Measurements from ENCODE around the gene F10.

F10 gene

DNA sequence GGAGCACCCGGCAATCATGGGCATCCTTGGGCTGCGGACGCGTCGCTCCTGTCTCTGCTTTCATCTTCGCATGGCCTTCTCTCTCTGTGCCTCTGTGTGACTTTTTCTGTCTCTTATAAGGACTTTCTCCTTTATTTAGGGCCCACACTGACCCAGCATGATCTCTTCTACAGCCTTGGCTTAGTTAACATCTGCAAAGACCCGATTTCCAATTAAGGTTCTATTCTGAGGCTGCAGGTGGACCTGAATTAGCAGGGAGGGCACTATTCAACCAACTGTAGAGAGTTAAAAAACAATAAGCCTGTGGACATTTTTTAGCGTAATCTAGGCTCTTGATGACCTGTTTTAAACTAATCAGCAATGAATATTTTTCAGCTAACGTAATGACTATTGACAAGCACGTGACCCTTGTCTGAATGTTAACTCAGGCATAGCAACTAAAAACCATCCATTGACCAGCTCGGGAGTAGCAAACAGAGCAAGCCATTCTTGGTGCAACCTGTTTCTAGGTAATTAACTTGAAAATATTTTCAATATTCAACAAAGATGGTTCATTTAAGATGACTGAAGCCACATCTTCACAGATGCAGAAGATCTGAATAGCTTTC is 15.2 kb downstream of the F10 start:
- no peak for DNase-seq (ENCODE audit: insufficient read length, low spot score)
- TF ChIP-seq, protein P1, sequence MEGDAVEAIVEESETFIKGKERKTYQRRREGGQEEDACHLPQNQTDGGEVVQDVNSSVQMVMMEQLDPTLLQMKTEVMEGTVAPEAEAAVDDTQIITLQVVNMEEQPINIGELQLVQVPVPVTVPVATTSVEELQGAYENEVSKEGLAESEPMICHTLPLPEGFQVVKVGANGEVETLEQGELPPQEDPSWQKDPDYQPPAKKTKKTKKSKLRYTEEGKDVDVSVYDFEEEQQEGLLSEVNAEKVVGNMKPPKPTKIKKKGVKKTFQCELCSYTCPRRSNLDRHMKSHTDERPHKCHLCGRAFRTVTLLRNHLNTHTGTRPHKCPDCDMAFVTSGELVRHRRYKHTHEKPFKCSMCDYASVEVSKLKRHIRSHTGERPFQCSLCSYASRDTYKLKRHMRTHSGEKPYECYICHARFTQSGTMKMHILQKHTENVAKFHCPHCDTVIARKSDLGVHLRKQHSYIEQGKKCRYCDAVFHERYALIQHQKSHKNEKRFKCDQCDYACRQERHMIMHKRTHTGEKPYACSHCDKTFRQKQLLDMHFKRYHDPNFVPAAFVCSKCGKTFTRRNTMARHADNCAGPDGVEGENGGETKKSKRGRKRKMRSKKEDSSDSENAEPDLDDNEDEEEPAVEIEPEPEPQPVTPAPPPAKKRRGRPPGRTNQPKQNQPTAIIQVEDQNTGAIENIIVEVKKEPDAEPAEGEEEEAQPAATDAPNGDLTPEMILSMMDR (IDR thresholded peaks at IDR 0.05; ENCODE audit: insufficient read depth, missing control alignments): no peak
- no peak for FAIRE-seq

DNA sequence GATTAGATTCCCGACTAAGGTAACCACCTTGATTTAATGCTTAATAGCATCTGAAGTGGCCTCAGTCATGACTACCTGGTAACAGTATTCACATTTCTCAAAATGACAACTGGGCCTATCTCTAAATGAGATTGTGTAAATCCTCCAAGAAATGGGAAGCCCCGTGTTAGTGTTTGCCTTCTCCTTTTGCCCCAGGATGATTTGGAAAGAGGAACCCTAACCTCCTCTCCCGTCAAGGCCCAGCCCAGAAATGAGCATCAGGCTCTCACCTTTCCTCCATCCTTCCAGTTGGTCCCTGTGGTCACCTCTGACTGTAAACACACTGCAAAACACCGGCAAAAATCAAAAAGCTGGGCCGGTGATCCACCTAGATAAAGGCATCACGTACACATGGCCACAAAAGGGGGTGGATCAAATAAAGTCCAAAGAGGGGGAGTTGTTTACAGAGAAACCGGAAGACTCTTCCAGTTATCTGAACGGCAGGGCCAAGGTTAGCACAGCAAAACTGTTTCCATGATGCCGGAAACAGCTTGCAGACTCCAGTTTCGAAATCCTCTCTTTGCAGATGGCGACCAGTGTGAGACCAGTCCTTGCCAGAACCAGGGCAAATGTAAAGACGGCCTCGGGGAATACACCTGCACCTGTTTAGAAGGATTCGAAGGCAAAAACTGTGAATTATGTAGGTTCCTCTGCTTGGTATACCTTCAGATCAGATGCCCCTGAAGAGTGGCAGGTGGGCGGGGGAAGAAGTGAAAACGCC is 16.4 kb downstream of the F10 start:
- DNase-seq (ENCODE audit: insufficient read length, low spot score): no peak
- FAIRE-seq: no peak
- TF ChIP-seq, protein P1 (IDR thresholded peaks at IDR 0.05; ENCODE audit: insufficient read depth, missing control alignments): no peak

DNA sequence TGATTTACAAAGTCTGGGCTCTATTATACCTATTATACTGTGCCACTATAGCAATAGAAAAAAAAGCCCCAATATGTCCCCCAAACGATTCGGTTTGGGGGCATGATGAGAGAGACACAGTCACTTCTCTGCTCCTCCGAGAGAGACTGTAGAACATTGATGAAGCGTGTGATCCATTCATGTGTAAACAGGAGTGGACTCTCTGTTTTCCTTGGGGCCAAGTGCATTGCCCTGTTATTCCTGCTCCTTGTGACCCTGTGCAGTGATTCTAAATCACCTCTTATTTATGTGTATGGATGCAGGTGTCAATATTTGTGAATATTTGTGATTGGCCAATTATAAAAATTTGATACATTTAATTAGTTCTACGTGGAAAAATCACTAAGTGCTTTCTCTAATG is 17.0 kb downstream of the F10 start:
- TF ChIP-seq, protein P1 (IDR thresholded peaks at IDR 0.05; ENCODE audit: insufficient read depth, missing control alignments): no peak
- DNase-seq (ENCODE audit: insufficient read length, low spot score): no peak
- no peak for FAIRE-seq

DNA sequence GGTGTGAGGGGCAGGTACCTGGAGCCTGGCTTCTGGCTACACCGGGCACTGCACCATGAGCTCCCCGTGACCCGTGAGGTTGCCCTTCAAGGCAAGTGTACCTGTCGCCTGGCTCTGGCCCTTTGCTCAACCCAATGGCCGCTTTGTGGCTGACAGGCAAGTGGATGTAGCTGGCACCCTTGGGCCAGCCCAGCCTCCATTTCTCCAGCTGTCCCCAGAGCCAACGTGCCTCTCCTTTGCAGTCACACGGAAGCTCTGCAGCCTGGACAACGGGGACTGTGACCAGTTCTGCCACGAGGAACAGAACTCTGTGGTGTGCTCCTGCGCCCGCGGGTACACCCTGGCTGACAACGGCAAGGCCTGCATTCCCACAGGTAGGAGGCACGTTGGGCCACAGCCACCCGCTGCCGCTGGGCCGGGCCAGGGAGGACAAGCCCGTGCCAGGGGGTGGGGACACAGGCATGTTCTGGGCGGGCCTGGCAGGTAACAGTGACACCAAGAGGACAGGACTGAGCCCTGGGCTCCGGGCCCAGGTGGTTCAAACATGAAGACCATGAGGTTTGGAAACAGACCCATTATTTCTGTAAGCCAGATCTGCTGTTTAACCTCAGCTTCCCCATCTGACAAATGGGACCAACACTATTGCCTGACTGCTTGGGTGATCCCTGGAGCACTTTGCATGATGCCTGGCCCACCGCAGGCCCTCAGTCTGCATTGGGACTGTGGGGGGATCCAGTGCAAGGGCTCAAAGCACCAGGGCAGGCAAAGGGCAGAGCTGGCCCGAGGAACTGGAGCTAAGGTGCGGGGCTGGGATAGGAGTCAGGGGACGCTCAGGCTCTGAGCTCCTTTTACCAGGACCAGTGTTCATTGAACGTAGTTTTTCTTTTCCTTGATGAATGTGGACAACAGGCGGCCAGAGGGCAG is 18.3 kb downstream of the F10 start:
- TF ChIP-seq, protein P1 (IDR thresholded peaks at IDR 0.05; ENCODE audit: insufficient read depth, missing control alignments): no peak
- FAIRE-seq (no peak), DNase-seq (ENCODE audit: insufficient read length, low spot score) (no peak)

DNA sequence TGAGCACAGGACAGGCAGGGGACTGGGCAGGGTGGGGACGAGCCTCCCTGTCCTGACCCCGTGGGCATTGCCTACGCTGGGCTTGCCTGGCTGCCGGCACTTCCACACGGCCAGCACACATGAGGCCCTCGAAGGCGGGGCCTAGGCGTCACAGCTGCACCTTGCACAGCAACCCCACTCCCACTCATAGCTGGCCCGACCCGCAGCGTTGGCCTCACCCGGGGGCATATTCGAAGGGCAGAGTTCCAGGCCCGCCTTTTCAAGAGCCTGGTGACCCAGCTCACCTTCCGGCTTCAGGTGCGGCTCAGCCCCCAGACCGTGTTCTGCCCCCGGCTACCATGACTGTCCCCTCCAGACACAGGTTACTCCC is 19.0 kb downstream of the F10 start:
- TF ChIP-seq, protein P1 (IDR thresholded peaks at IDR 0.05; ENCODE audit: insufficient read depth, missing control alignments): no peak
- FAIRE-seq: no peak
- no peak for DNase-seq (ENCODE audit: insufficient read length, low spot score)

DNA sequence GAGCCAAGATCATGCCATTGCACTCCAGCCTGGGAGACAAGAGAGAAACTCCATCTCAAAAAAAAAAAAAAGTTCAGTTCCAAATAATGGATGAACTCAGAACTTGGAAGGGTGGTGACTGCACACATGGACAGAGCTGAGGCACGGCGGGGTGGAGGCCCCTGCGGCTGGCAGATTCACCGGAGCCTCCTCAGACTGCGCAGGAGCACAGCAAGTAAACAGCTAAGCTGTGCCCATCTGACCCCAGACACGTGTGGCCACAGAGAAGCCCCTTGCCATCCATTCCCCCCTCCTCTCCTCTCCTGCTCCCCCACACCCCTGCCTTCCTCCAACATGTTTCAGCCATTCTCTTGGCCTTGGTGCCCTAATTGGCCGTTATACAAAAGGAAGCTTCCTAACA is 20.3 kb downstream of the F10 start:
- TF ChIP-seq, protein P1 (IDR thresholded peaks at IDR 0.05; ENCODE audit: insufficient read depth, missing control alignments): no peak
- DNase-seq (ENCODE audit: insufficient read length, low spot score): no peak
- no peak for FAIRE-seq

Data from D721Med (cell line).